HG02981 (cell line): ENCODE results near the gene TNS1.

Experiments
- ATAC-seq: cut with Tn5 transposase; IDR thresholded peaks from one replicate; pipeline ENCODE4 v1.9.1; 2021; ENCODE audit warnings: mild to moderate bottlenecking, moderate library complexity; ENCODE audit not compliant: unreplicated experiment

TNS1 gene

GRCh38 chr2:217753460-217754200, 249.2 kb downstream of the TNS1 start:
- ATAC-seq, result no peak

- ATAC-seq, result no peak
These were observed 249.9 kb downstream of the TNS1 start for GRCh38 chr2:217752714-217753459.

GRCh38 chr2:217751952-217752351, 250.8 kb downstream of the TNS1 start:
- ATAC-seq, result no peak

GRCh38 chr2:217751192-217751591, 251.6 kb downstream of the TNS1 start:
- ATAC-seq, result no peak
